Ectodermal cell (in vitro differentiated cells): ENCODE results near the gene ADAM17.
A peak's percentile ranks its signal among the peaks of the same experiment; 100 is the strongest.

Experiments
- H3K27ac ChIP-seq: 2 replicates; pipeline ENCODE4 v1.7.0; 2013; ENCODE audit warnings: mild to moderate bottlenecking, low read depth, low read length; ENCODE audit not compliant: insufficient read depth, poor library complexity, severe bottlenecking
- H3K27me3 ChIP-seq: 2 replicates; pipeline ENCODE4 v1.7.0; 2013; ENCODE audit warnings: mild to moderate bottlenecking, low read length; ENCODE audit not compliant: insufficient read depth, control insufficient read depth, poor library complexity, severe bottlenecking
- H3K36me3 ChIP-seq: one replicate; pipeline ENCODE4 v1.7.0; 2013; ENCODE audit warnings: low read length; ENCODE audit not compliant: control insufficient read depth, insufficient read depth
- H3K4me1 ChIP-seq: one replicate; pipeline ENCODE4 v1.7.0; 2013; ENCODE audit warnings: low read length; ENCODE audit not compliant: control insufficient read depth, insufficient read depth
- H3K4me3 ChIP-seq: 2 replicates; pipeline ENCODE4 v1.7.0; 2013; ENCODE audit warnings: low read depth, low read length, control low read depth; ENCODE audit not compliant: insufficient read depth
- H3K9me3 ChIP-seq: 2 replicates; pipeline ENCODE4 v1.7.0; 2013; ENCODE audit warnings: mild to moderate bottlenecking, low read length, moderate library complexity; ENCODE audit not compliant: control insufficient read depth
- WGBS, 2 experiments: methylation state at CpG; one replicate each; pipeline ENCODE4 v1.1.7; 2013; ENCODE audit warnings: missing lambda C conversion rate in 2 of 2; 5-methylcytosine and 5-hydroxymethylcytosine counted together

Gene ADAM17

DNA sequence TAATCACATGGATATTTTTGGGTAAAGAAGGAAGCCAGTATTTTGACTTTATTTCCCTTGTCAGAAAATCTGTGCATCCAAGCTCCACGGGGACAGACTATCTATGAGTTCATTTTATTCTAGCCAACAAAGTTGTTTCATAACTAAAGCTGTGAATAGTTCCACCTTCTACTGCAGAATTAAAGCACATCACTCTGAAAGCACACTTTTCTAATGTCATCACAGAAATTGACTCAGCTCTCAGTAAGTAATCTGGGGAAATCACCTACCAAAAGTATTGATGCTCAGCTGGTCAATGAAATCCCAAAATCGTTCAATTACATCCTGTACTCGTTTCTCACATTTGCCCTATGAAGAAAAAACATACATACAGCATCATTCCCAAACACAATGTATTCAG, 62.2 kb downstream of the ADAM17 start:
- WGBS, 2 experiments = 85 to 87% methylated on average over 3 of the region's 3 CpGs
- H3K27me3 ChIP-seq = no peaks in the 10 kb centered on the region

DNA sequence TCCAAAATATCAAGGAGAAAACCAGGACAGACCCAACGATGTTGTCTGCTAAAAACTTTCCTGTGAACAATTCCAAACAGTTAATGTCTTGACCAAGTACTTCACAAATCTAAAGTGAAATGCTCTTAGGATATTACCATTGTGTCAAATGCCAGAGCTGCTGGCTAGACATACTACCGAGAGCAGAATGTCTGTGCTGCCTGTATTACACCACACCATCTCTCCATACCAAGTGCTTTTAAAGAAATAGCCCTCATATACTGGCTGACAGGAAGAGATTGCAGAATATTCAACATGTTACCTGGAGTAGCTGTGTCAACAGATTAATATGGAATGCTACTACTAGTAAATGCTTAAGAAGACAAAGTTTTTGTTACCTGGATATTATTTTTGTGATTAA, 62.7 kb downstream of the ADAM17 start:
- H3K27ac ChIP-seq = no peak overlapping the region
- WGBS, 2 experiments = 95 to 98% methylated on average over 2 of the region's 2 CpGs
- H3K36me3 ChIP-seq = peaks cover 40% of the 10 kb centered on the region
- H3K9me3 ChIP-seq = no peaks in the 10 kb centered on the region
- no peak overlapping the region for H3K4me3 ChIP-seq
- H3K4me1 ChIP-seq = no peaks in the 10 kb centered on the region
- H3K27me3 ChIP-seq = no peaks in the 10 kb centered on the region

More for the DNA sequence above, 62.2 kb downstream of the ADAM17 start:
- Histone ChIP-seq H3K4me1 (no peaks in the 10 kb centered on the region), H3K9me3 (no peaks in the 10 kb centered on the region), H3K4me3 (no peak overlapping the region), H3K36me3 (peaks cover 43% of the 10 kb centered on the region), H3K27ac (no peak overlapping the region)

DNA sequence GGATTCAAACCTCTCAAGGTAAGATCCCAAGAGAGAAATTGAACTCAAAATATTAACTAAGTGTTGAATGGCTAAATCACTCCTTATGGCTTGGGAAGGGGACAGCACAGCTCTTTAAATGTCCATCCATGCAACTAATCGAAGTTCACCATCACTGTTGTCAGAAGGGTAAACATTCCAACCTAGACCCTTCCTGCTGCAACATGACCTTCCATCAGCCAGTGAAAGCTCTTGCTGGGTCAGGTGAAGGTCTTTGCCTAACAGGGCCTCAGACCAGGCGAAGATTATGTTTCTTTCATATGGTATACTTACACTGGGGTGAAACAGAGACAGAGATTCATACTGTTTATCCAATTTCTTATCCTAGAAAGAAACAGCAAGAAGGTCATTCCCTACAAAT, 64.8 kb downstream of the ADAM17 start:
- no peak overlapping the region for H3K27ac ChIP-seq
- WGBS, 2 experiments = 95 to 96% methylated on average over 2 of the region's 2 CpGs
- H3K4me1 ChIP-seq = no peaks in the 10 kb centered on the region
- no peaks in the 10 kb centered on the region for H3K27me3 ChIP-seq
- H3K36me3 ChIP-seq = peaks cover 44% of the 10 kb centered on the region
- no peaks in the 10 kb centered on the region for H3K9me3 ChIP-seq
- H3K4me3 ChIP-seq = no peak overlapping the region

DNA sequence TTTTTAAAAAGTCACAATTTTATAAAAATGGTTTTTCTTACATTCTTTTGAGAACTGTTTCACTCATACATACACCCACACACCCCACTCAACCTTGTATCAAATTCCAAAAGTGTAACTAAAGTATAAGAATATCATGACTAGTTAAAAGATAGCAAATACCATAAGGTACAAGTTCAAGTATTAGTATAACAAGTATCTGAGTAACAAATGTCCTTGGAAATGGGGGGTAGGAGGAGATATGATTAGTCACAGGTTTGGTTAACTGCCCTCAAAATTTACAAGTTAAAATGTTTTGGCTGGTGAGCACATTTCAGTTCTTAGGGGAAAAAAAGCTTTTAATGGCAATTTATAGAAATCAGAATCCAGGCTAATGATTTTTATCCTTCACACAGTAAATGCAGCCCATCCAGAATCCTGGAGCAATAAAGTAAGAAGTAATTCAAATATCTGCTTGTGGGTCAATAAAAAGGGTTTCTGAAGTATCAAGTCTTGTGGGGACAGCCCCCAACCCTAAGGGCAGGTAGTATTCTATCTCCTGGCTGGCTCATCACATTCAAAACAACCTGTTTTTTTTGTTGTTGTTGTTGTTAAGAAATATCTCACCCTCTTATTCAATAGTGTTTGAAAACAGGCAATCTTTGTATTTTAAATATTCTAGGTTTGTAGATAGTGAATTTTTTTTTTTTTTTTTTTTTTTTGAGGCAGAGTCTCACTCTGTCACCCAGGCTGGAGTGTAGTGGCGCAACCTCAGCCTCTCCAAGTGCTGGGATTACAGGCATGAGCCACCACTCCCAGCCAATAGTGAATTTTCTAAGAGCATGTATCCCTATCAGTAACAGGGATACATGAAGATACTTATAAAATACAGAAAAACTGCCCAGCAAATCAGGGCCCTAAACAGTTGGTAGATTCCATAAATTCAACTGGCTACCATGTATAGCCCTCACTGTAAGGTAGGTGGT, 66.8 kb downstream of the ADAM17 start:
- no peaks in the 10 kb centered on the region for H3K27me3 ChIP-seq
- no peak overlapping the region for H3K4me3 ChIP-seq
- 83 to 100% methylated on average over 1 of the region's 1 CpG for WGBS, 2 experiments
- H3K4me1 ChIP-seq = no peaks in the 10 kb centered on the region
- H3K27ac ChIP-seq = no peak overlapping the region
- peaks cover 37% of the 10 kb centered on the region for H3K36me3 ChIP-seq
- no peaks in the 10 kb centered on the region for H3K9me3 ChIP-seq

DNA sequence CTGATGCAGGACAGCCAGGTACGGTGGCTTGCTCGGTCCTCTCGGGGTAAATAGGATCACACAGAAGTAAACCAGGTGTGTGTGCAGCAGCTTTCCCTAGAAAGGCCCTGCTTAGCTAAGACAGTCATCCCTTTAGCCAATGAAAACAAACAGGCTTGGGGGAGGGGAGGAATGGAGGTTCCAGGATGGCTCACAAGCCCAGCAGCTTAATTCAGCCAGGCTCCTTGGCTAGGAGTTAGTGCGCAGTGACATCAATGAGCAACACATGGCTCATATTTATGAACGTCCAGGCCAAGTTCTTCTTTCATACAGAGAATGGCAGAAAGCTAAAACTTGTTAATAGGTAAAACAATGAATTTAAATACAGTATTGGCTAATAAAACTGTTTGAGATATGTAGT, 71.1 kb downstream of the ADAM17 start:
- H3K27ac ChIP-seq = no peak overlapping the region
- WGBS, 2 experiments = 96 to 97% methylated on average over 5 of the region's 5 CpGs
- H3K4me3 ChIP-seq = no peak overlapping the region
- H3K9me3 ChIP-seq = no peaks in the 10 kb centered on the region
- no peaks in the 10 kb centered on the region for H3K4me1 ChIP-seq
- H3K27me3 ChIP-seq = no peaks in the 10 kb centered on the region
- peaks cover 14% of the 10 kb centered on the region for H3K36me3 ChIP-seq

DNA sequence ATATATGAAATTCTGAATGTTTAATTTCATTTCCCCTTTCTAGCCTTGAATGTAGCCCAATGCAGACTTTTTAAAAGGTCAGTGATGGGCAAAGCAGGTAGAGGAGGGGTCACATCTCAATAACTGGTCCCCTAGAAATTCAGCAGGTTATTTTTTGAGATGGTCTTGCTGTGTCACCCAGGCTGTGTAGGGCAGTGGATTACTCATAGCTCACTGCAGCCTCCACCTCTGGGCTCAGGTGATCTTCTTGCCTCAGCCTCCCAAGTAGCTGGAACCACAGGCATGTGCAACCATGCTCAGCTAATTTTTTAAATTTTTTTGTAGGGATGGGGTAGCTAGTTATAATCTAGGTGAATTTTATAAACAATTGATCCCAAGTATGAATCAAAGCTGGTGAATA, 72.5 kb downstream of the ADAM17 start:
- Histone ChIP-seq H3K27ac (no peak overlapping the region), H3K36me3 (peaks cover 14% of the 10 kb centered on the region), H3K4me3 (no peak overlapping the region)

DNA sequence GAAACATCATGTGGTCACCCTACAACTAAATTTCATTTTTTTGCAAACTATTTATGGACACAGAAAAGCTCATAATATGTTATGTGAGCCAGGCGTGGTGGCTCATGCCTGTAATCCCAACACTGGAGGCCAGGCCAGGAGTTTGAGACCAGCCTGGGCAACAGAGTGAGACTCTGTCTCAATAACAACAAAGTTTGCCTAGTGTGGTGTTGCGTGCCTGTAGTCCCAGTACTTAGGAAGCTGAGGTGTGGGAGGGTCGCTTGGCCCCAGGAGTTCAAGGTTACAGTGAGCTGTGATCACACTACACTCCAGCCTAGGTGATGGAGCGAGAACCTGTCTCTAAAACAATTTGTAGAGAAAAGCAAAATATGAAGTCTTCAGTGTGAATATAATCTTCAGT, 75.5 kb downstream of the ADAM17 start:
- no peak overlapping the region for H3K27ac ChIP-seq
- 95% methylated on average over 4 of the region's 4 CpGs for WGBS, 2 experiments

More for the DNA sequence above, 72.5 kb downstream of the ADAM17 start:
- H3K27me3 ChIP-seq = no peaks in the 10 kb centered on the region
- no peaks in the 10 kb centered on the region for H3K9me3 ChIP-seq
- H3K4me1 ChIP-seq = no peaks in the 10 kb centered on the region

DNA sequence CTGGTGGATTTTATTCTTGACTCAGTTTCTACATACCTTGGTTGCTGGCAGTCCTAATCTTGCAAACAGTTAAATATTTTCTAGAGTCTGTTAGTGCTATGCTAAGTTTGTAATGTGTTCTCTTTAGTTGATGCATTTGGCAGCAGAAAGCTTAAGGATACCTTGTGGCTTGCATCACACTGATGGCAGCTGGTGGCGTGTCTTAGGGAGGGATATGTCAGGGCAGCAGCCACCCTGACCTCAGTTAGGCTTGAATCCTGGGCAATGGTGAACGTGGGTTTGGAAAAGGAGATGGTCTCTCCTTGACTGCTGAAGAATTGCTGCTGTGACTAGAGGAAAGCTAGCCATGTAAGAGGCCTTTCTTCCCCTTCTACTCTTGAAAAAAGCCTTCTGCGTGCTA, 77.1 kb downstream of the ADAM17 start:
- WGBS, 2 experiments = 85 to 90% methylated on average over 3 of the region's 3 CpGs
- Histone ChIP-seq H3K27ac (no peak overlapping the region), H3K36me3 (peaks cover under 1% of the 10 kb centered on the region), H3K27me3 (peaks cover 12% of the 10 kb centered on the region), H3K4me1 (no peaks in the 10 kb centered on the region), H3K9me3 (no peaks in the 10 kb centered on the region), H3K4me3 (no peak overlapping the region)

More for the DNA sequence above, 75.5 kb downstream of the ADAM17 start:
- no peaks in the 10 kb centered on the region for H3K36me3 ChIP-seq
- H3K4me3 ChIP-seq = no peak overlapping the region
- H3K4me1 ChIP-seq = no peaks in the 10 kb centered on the region
- peaks cover 2% of the 10 kb centered on the region for H3K27me3 ChIP-seq
- H3K9me3 ChIP-seq = no peaks in the 10 kb centered on the region

DNA sequence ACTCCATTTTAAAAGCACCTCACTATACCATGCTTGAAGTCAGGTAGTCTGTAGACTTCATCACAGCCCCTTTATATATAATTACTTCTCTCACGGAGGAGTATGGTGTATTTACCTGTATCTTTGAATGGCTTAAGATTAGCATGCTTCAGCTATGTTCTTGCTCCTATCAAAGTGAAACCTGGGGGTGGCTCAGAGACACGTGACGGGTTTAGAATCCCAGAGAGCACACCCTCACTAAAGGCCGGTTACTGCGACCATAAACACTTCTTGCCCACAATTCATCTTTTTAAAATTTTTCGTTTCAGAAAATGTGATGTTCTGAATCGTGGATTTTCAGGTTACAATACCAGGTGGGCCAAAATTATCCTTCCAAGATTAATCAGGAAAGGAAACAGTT, 77.7 kb downstream of the ADAM17 start:
- 95% methylated on average over 6 to 7 of the region's 7 CpGs for WGBS, 2 experiments
- H3K27ac ChIP-seq = no peak overlapping the region
- no peaks in the 10 kb centered on the region for H3K9me3 ChIP-seq
- peaks cover 5% of the 10 kb centered on the region for H3K36me3 ChIP-seq
- no peaks in the 10 kb centered on the region for H3K4me1 ChIP-seq
- peaks cover 12% of the 10 kb centered on the region for H3K27me3 ChIP-seq
- H3K4me3 ChIP-seq = no peak overlapping the region

DNA sequence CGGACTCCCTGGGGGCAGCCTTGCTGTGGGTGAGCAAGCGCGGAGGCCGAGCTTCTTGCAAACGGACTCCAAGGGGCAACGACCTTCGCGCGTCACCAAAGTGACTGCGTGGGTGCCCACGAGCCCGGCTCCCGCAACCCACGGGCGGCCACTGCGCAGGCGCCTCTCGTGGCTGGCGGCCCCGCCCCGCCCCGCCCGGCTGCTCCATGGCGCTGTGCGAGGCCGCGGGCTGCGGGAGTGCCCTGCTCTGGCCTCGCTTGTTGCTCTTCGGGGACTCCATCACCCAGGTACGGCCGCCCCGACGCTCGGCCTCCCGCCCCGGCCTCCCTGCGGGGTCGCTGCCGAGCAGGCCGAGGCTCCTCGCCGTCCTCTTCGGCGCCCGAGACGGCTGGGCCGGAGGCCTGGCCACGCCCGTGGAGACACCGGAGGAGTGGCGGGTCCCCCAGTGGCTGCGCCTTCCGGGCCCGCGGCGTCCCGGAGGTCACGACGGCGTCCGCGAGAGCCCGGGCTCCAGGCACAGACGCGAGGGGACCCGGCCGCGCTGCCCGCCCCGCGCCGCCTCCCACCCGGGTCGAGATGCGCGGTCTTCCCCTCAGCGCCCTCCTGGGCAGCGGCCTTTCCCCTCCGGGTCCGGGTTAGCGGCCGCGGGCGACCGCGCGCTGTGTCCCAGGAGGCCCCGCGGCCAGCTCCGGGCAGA, 81.1 kb downstream of the ADAM17 start, which contains the start of gene IAH1:
TSS of gene IAH1 (plus strand) at position 191 of the 697 bp plus-strand sequence. CDS start at position 207, 16 bp downstream.
- Histone ChIP-seq H3K4me3 (peak within 1 kb of the TSS; percentile 47), H3K36me3 (peaks cover 12% of the 10 kb centered on the region), H3K27ac (no peak within 1 kb of the TSS), H3K4me1 (no peaks in the 10 kb centered on the region), H3K9me3 (no peaks in the 10 kb centered on the region), H3K27me3 (peaks cover 12% of the 10 kb centered on the region)
- 24 to 29% methylated on average over 91 of the region's 91 CpGs for WGBS, 2 experiments
